Endothelial cell of umbilical vein (primary cell): ENCODE measurements around the gene GH1. TPM values are rescaled to one million over a fixed set of nuclear protein-coding genes. Genes with fewer than 3 reads are reported as not detected.

Source experiments
- BruUV-seq: library from RNA; stranded (reverse); fragments of 400-500 nt; replicated peaks from 2 replicates; lab custom pipeline; 2021; lab: Mats Ljungman, UMichigan
- CTCF ChIA-PET: fragments of 300-600, 350-600 bp; sonication (Branson Sonifier 250); formaldehyde crosslinking; loops from one replicate; lab custom pipeline; 2021; ENCODE audit warnings: antibody characterized with exemption, inconsistent platforms; lab: Charles Lee
- POLR2A ChIA-PET: fragments of 300-600, 350-600 bp; sonication (Branson Sonifier 250); formaldehyde crosslinking; loops from one replicate; lab custom pipeline; 2021; ENCODE audit warnings: antibody characterized with exemption, inconsistent platforms; lab: Charles Lee
- DNase-seq: peaks from one replicate; pipeline ENCODE4 v3.0.0-alpha.2; 2011; ENCODE audit warnings: low read depth, low spot score
- FAIRE-seq: peaks from 2 replicates; lab custom pipeline; 2011; peaks lifted over from hg19 to GRCh38; lab: Jason Lieb, UNC
- H2AFZ ChIP-seq: 2 replicates; pipeline ENCODE4 v1.6.0; 2012; ENCODE audit warnings: low read depth, low read length, control low read depth, inconsistent platforms
- H3K27ac ChIP-seq: 2 replicates; pipeline ENCODE4 v1.5.1; 2011; ENCODE audit warnings: low read depth, mild to moderate bottlenecking, control low read depth, low read length, moderate library complexity; ENCODE audit not compliant: insufficient read depth
- H3K27me3 ChIP-seq, 2 experiments: 2 replicates each; pipeline versions ENCODE4 v1.6.0 to v1.6.1; 2011; ENCODE audit warnings: low read length in 2 of 2, mixed read lengths in 1 of 2; ENCODE audit not compliant: control insufficient read depth in 2 of 2, insufficient read depth in 2 of 2
- H3K36me3 ChIP-seq, 2 experiments: 2 replicates in 1 of 2; 3 replicates in 1 of 2; pipeline ENCODE4 v1.5.1; 2011; ENCODE audit warnings: low read length in 2 of 2, mild to moderate bottlenecking in 1 of 2, moderate library complexity in 1 of 2; ENCODE audit not compliant: control insufficient read depth in 2 of 2, insufficient read depth in 2 of 2; ENCODE audit errors: extremely low read depth in 1 of 2
- H3K4me1 ChIP-seq: 3 replicates; pipeline ENCODE4 v1.5.1; 2011; ENCODE audit warnings: mild to moderate bottlenecking, low read length; ENCODE audit not compliant: control insufficient read depth, insufficient read depth; ENCODE audit errors: extremely low read depth
- H3K4me2 ChIP-seq: 2 replicates; pipeline ENCODE4 v1.6.1; 2011; ENCODE audit warnings: low read length, control low read depth, mixed read lengths; ENCODE audit not compliant: insufficient read depth
- H3K4me3 ChIP-seq, 3 experiments: fragments of 200-600 bp in 1 of 3; sonication (generic), shearing (Covaris generic) in 1 of 3; replicated peaks in 1 of 3; 2 replicates each; pipeline ENCODE4 v1.5.1; 2011 to 2016; ENCODE audit warnings: control low read depth in 3 of 3, low read length in 3 of 3, mild to moderate bottlenecking in 2 of 3, inconsistent platforms in 1 of 3, low read depth in 1 of 3, moderate library complexity in 1 of 3; ENCODE audit not compliant: insufficient read depth in 1 of 3
- H3K79me2 ChIP-seq: 2 replicates; pipeline ENCODE4 v1.6.0; 2012; ENCODE audit warnings: low read length, inconsistent platforms; ENCODE audit not compliant: control insufficient read depth, insufficient read depth
- H3K9ac ChIP-seq: replicated peaks from 2 replicates; pipeline ENCODE3; 2011; ENCODE audit warnings: low read length, control low read depth; ENCODE audit not compliant: insufficient read depth; ENCODE audit errors: extremely low read depth
- H3K9me1 ChIP-seq: replicated peaks from 3 replicates; pipeline ENCODE4 v1.6.0; 2011; ENCODE audit warnings: mild to moderate bottlenecking, low read length; ENCODE audit not compliant: control insufficient read depth, insufficient read depth; ENCODE audit errors: extremely low read depth
- H3K9me3 ChIP-seq: replicated peaks from 2 replicates; pipeline ENCODE4 v1.5.1; 2012; ENCODE audit warnings: low read length, inconsistent platforms; ENCODE audit not compliant: control insufficient read depth, insufficient read depth
- H4K20me1 ChIP-seq: replicated peaks from 2 replicates; pipeline ENCODE3; 2011; ENCODE audit warnings: mild to moderate bottlenecking, low read length; ENCODE audit not compliant: control insufficient read depth, insufficient read depth; ENCODE audit errors: extremely low read depth
- CTCF ChIP-seq, 2 donors: IDR thresholded peaks; 1 replicate in 1 of 2; 2 replicates in 1 of 2; pipeline ENCODE4 v1.5.1; 2011; ENCODE audit warnings: low read length in 2 of 2, mild to moderate bottlenecking in 2 of 2, moderate library complexity in 2 of 2, control low read depth in 1 of 2, inconsistent platforms in 1 of 2, low read depth in 1 of 2; ENCODE audit not compliant: insufficient read depth in 1 of 2; ENCODE audit errors: extremely low read depth in 1 of 2
- EZH2 ChIP-seq: IDR thresholded peaks from 2 replicates; pipeline ENCODE4 v1.6.1; 2012; ENCODE audit warnings: borderline replicate concordance, low read depth, mild to moderate bottlenecking, moderate library complexity, low read length, inconsistent platforms; ENCODE audit not compliant: severe bottlenecking
- FOS ChIP-seq: IDR thresholded peaks from 2 replicates; pipeline ENCODE4 v1.6.1; 2011; ENCODE audit warnings: mild to moderate bottlenecking, low read length, moderate library complexity, borderline replicate concordance; ENCODE audit not compliant: insufficient read depth
- GATA2 ChIP-seq: IDR thresholded peaks from 2 replicates; pipeline ENCODE4 v1.7.0; 2011; ENCODE audit warnings: low read depth, mild to moderate bottlenecking, moderate library complexity, mixed read lengths, low read length; ENCODE audit not compliant: insufficient read length, insufficient read depth
- JUN ChIP-seq: IDR thresholded peaks from 2 replicates; pipeline ENCODE4 v1.6.1; 2011; ENCODE audit warnings: borderline replicate concordance, low read depth; ENCODE audit not compliant: insufficient read length, insufficient read depth
- MAX ChIP-seq: IDR thresholded peaks from 2 replicates; pipeline ENCODE4 v1.6.1; 2011; ENCODE audit not compliant: insufficient read depth, insufficient read length
- MYC ChIP-seq: IDR thresholded peaks from one replicate; pipeline ENCODE4 v1.6.1; 2011; ENCODE audit warnings: mild to moderate bottlenecking, low read depth, low read length
- POLR2A ChIP-seq: IDR thresholded peaks from 2 replicates; pipeline ENCODE4 v1.6.1; 2012; ENCODE audit warnings: low read depth, mild to moderate bottlenecking, control low read depth, low read length
- POLR2AphosphoS5 ChIP-seq: IDR thresholded peaks from 2 replicates; pipeline ENCODE4 v1.6.1; 2012; ENCODE audit warnings: low read depth, mild to moderate bottlenecking, control low read depth, low read length, moderate library complexity; ENCODE audit not compliant: insufficient read depth
- dilution Hi-C: fragments of 300-500 bp; cut with MboI; formaldehyde crosslinking; loops from one replicate; pipeline ENCODE4 v1.15.0; 2019; ENCODE audit warnings: low sequenced_read_pairs; ENCODE audit not compliant: extremely low pct_ligation_motif_present
- intact Hi-C: fragments of 100-400 bp; cut with micrococcal nuclease; formaldehyde crosslinking; loops from one replicate; pipeline ENCODE4 v1.10.0; 2022
- polyA plus RNA-seq, 4 experiments: library from polyadenylated mRNA; depleted of rRNA in 3 of 4; stranded (reverse) in 3 of 4; unstranded in 1 of 4; fragments of >200 nt; gene quantifications; 2 replicates each; pipeline versions ENCODE4 v1.2.1 to v1.2.3, GENCODE V29; 2011 to 2012; ENCODE audit warnings: missing spikeins in 1 of 4
- total RNA-seq: library from RNA; stranded (reverse); gene quantifications from 2 replicates; pipeline ENCODE4 v1.2.3, GENCODE V29; 2021

The GH1 gene
- total and polyA plus RNA-seq, 2 donors (not counting 3 experiments of a cell fraction or from before 2014, with no cell fraction given): not detected

GRCh38 chr17:63963123-63963522 lies 44.5 kb upstream of the GH1 start:
- ChIA-PET CTCF (no interaction called here), POLR2A (no interaction called here)
- DNase-seq (no peak), FAIRE-seq (no peak)
- Histone ChIP-seq H2AFZ (no peak overlapping the region), H3K9me1 (no peaks in the 10 kb centered on the region), H3K27ac (no peak overlapping the region), H3K27me3 (no peaks in the 10 kb centered on the region), H3K9ac (no peak overlapping the region), H3K79me2 (no peaks in the 10 kb centered on the region), H3K4me1 (no peaks in the 10 kb centered on the region), H3K4me2 (no peak overlapping the region), H4K20me1 (no peaks in the 10 kb centered on the region), H3K36me3 (no peaks in the 10 kb centered on the region), H3K9me3 (no peaks in the 10 kb centered on the region), H3K4me3 (no peak overlapping the region)
- no peak for TF ChIP-seq GATA2
- TF ChIP-seq EZH2: no peak
- TF ChIP-seq POLR2A: no peak
- TF ChIP-seq MYC: no peak
- intact Hi-C loops: no loop called here
- no TSS peak for BruUV-seq
- dilution Hi-C loops: no loop called here

GRCh38 chr17:63962298-63962744 lies 43.7 kb upstream of the GH1 start:
- dilution Hi-C loops: no loop called here
- intact Hi-C loops: no loop called here
- H3K9me1 ChIP-seq: no peaks in the 10 kb centered on the region
- TF ChIP-seq MAX: no peak
- TF ChIP-seq FOS: no peak
- no peak for TF ChIP-seq POLR2A
- TF ChIP-seq POLR2AphosphoS5: no peak
- no peak for TF ChIP-seq JUN
- no peak for TF ChIP-seq GATA2
- TF ChIP-seq CTCF (IDR thresholded peaks at IDR 0.05; ENCODE audit: extremely low read depth in 1 of 2, insufficient read depth in 1 of 2, low read depth in 1 of 2, low read length in 2 of 2): no peak
- no peak for TF ChIP-seq MYC
- TF ChIP-seq EZH2: no peak
- no peak overlapping the region for H3K4me3 ChIP-seq
- CTCF ChIA-PET: interaction anchor here (1.1 to 1.4 kb wide), 3 partner anchors 16 to 43 kb away, joined by 4 to 11 read pairs (median 4); no protein-coding TSS in a partner anchor
- H3K9me3 ChIP-seq: no peaks in the 10 kb centered on the region
- H3K4me1 ChIP-seq: no peaks in the 10 kb centered on the region
- H3K27me3 ChIP-seq: no peaks in the 10 kb centered on the region
- no peak overlapping the region for H3K4me2 ChIP-seq
- POLR2A ChIA-PET: no interaction called here
- FAIRE-seq: no peak
- no TSS peak for BruUV-seq
- H2AFZ ChIP-seq: no peak overlapping the region
- DNase-seq: no peak
- H3K36me3 ChIP-seq: no peaks in the 10 kb centered on the region
- H4K20me1 ChIP-seq: no peaks in the 10 kb centered on the region
- no peak overlapping the region for H3K27ac ChIP-seq
- no peak overlapping the region for H3K9ac ChIP-seq
- no peaks in the 10 kb centered on the region for H3K79me2 ChIP-seq
